GM19397 (cell line): ENCODE measurements around the gene MALL.
"Not testable (repeated sequence)": the region's sequence is repeated elsewhere in the genome, so short reads cannot be mapped to it uniquely, and the experiment has no call there.

Experiments used
- ATAC-seq: cut with Tn5 transposase; IDR thresholded peaks from one replicate; pipeline ENCODE4 v1.9.1; 2021; ENCODE audit warnings: mild to moderate bottlenecking, moderate library complexity; ENCODE audit not compliant: unreplicated experiment

The MALL gene

DNA sequence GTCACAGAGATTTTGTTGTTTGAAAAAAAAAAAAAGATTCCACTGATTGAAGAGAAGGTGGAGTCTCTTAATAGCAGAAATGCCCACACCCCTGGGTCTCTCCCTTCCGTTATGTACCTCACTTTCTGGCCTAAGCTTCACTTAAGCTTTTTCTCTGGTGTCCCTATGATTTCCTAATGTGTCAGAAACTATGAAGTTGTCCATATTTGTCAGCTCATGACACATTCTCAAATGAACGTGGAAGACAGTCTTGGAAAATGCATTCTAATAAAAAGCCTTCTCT, 5.4 kb upstream of the MALL start:
- no peak for ATAC-seq

DNA sequence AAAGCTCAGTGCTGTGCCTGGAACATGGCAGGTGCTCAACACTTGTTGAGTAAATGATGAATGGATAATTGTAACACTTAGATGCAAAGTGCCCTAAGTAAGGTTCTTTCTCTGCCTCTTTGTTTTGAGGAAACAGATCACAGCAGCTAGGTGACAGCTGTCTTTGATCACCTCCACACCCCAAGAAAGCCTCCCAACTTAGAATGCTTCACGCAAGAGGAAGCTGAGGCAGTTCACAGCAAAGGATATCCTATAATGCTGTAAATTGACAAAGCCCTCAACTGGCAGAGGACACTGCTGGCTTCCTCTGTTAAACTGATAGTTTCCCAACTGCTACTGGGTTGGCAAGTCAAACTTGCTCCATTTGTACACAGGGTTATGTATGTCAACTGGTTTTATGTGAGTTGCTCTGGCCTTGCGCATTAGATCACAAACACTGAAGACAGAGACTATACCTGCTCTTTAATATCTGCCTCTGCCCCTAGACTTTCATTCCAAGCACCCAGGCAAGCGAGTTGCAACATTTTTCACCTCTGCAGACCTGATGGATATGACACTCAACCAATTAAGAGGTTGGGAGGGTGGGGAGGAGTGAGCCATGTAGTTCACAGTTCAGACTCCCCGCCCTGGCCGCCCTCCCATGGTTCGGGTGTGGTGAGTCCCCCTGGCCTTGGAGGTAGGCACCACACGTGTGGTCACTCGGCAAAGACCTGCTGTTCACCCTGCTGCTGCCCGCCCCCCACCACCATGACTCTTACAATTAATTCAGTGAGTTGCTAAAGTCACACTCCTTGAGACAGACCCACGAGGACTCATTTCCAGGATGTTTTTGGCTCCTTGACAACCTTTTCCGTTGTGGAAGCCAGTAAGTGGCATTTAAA, 4.8 kb upstream of the MALL start:
- no peak for ATAC-seq

DNA sequence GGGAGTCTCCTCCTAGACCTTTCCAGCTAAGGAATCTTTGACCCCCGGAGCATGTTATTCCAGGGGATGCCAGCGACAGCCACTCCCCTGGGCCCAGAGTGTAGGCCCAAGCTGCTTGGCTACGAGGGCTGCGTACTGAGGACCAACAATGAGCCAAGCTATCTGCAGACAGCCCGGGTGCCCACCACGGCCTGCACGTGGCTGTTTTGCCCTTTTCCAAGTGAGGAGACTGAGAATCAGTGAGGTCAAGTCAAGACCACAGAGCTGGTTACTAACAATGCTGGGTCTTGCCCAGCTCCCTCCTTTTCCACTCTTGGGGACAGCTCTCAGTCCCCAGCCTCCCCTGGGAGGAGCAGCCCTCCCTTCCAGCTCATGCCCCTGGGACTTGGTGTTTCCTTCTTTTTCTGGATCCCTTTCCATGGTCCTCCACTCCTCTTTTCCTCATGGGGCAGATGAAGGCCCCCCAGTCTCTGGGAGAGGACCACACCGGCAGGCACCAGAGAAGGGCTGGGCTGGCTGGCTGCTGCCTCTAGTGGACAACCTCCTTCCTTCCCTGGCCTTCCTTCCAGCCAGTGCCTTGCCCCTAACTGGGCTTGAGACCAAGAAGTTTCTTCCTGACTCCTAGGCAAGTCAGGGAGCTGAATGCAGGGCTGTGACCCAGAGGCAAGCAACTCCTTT, 550 bp upstream of the MALL start:
- no peak for ATAC-seq

DNA sequence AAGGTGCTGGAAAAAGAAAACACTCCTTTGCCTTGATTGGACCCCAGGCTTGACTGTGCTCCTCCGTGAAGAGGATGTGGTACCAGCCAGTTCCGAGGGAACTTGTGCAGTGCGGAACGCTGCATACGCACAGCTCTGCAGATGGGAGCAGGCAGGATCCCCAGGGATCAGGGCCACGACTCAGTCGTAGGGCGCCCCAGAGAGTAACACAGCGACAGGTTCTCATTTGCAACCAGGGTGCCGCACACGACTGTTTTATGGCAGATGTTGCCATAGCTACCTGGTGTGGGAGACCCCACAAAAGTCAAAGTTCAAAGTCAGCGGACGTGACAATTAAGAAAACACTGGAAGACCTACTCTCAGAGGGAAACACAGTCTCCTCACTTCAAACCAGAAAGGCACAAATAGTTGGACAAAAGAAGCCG, 779 bp downstream of the MALL start:
- no peak for ATAC-seq

DNA sequence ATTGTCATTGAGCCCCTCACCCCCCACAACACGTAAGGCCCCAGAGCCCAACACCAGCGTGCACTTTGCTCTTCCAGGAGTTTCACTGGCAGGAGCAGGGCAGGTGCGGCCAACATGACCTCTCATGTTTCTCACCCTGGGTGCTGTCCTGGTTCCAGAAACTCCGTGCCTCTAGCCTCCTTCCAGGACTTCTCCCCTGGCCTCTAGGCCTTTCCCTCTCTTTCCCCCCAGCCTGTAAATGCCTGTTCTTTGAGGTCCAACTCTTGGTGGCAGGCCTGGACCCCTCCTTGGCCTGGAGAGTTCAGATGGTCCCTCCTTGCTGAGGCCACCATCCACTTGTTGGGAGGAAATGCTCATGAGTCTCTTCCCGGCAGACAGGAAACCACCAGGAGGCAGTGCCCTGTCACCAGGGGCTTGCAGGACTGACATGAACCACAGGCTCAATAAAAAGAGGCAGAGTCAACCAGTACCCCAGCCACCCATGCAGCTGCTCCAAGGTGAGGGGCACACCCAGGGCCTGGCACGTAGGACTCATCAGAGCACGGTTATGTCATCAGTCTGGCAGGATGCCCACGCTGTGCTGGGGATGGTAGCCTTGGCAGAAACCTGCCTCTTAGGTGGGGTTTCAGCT, 1.5 kb downstream of the MALL start:
- no peak for ATAC-seq

DNA sequence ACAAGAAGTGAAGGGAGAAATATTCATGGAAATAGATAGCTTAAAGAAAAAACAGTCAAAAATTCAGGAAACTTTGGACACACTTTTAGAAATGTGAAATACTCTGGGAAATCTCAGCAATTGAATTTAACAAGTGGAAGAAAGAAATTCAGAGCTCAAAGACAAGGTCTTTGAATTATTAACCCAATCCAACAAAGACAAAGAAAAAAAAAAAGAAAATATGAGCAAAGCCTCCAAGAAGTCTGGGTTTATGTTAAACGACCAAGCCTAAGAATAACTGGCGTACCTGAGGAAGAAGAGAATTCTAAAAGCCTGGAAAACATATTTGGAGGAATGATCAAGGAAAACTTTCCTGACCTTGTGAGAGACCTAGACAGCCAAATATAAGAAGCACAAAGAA, 7.3 kb downstream of the MALL start:
- ATAC-seq: not testable (repeated sequence)

DNA sequence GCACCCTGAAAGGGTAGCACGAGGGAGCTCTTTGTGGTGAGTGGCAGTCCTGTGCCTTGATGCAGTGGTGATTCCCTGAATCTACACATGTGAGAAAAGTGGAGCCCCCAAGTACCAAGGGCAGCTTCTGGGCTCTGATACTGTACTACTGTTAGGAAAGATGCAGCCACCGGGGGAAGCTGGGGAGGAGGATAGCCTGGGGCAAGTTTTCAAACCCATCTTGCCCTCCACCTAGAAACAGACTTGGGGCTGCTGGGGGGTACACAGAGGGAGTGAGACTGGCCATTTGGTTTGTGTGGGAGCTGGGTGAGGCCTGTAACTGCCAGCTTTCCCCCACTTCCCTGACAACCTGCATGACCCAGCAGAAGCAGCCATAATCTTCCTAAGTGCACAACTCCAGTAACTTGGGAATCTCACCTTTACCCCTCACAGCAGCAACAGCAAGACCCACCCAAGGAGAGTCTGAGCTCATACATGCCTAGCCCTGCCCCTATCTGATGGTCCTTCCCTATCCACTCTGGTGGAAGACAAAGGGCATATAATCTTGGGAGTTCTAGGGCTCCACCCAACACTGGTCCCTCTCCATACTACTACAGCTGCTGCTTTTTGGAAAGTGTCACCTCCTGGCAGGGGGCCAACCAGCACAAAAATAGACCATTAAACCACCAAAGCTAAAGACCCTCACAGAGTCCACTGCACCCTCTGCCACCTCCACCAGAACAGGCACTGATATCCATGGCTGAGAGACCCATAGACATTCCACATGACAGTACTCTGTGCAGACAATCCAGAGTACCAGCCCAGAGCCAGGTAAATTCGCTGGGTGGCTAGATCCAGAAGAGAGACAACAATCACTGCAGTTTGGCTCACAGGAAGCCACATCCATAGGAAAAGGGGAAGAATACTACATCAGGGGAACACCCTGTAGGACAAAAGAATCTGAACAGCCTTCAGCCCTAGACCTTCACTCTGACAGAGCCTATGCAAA, 8.2 kb downstream of the MALL start:
- ATAC-seq: no peak

DNA sequence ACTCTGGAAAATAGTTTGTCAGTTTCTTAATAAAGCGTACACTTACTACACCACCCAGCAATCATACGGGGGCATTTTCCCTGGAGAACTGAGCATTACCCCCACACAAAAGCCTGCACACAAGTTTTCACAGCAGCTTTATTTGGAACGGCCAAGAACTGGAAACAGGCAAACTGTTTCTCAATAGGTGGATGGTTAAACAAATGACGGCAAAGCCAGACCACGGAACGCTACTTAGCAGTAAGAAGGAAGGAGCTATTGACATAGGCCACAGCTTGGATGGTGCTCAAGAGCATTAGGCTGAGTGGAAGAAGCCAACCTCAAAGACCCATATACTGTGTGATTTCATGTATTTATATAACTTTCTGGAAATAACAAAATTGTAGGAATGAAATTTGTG, 9.0 kb downstream of the MALL start:
- no peak for ATAC-seq

DNA sequence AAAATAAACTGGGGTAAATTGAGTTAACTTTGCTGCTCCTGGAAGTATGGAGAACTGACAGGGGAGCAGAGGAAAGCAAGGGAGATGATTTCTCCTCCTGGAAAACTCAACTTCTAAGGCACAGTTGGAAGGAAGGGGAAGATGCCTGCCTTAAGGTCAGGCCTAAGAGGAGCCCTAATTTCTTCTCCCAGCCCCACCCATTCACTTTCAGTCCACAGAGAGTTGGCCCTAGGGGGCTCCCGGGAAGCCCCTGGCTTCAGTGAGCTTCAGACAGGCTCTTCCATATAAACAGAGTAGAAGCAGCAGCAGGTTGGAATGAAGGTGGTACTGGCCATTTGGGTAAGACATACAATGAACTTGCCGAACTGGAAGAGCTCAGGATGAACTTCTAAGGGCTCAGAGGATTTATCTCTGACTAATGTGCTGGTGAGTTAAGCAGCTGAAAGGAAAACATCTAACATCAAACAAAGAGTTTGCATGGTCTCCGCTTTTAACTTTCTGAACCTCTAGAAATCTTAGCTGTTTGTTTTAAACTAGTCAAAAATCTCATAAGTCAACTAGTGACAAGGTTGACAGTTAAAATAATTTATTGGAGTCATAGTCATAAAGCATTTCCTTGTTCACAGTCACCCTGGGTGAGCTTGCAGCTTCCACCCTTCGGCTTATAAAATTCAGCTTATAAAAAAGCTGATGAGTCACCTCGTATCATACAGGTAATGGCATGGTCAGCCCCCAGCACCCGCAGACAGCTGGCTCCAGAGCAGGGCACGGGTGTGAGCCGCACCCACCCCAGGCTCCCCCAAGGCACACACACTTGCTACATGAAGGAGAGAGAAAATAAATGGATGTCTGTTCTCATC, 9.8 kb downstream of the MALL start:
- no peak for ATAC-seq

DNA sequence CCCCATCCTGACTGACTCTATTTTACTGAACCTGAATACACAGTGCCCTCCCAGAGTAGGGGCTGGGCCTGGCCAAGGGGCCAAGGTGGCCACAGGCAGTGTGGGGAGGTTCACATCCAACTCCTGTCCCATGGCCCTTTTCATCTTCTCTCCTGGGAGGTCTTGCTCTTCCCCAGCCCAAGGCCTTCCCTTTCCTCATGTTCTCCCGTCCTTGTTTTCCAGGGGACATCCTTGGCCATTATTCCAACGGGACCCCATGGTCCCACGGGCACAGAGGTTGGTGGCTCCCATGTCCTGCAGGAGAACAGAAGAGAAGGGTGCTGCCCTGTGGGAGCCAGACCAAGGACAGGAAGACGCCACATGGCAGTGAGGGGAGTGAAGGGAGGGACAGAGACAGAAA, 10.4 kb downstream of the MALL start:
- ATAC-seq: no peak

DNA sequence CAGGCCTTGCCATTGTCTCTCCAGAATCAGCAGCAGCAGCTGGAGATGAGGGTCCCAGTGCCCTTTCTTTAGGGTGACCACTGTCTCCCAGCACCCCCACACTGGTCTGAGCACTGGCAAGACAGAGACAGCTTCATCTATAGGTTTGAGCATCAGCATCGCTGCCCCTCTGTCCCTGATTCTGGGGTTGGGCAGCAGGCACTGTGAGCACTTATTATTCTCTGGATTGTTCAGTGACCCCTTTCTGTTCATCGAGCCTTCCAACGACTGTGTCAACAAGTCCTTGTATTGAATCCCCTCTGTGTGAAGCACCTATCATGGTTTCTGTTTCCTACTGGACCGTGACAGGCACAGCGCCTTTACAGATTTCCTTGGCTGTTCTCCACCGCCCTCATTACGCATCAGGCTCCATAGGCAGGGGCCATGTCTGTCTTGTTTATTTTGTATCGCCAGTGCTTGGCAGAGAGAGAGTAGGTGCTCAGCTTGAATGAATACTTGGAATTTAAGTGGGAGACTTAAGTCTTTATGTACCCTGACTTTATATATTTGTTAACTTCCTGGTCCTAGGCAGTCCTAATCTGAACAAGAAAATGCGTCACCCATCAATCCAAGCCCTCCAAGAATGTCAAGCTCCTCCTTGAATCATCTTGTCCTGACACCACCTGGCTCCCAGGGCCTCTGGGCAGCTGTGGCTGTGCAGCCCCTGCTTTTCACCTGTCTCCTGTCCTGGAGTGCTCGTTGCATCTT, 11.4 kb downstream of the MALL start:
- no peak for ATAC-seq

DNA sequence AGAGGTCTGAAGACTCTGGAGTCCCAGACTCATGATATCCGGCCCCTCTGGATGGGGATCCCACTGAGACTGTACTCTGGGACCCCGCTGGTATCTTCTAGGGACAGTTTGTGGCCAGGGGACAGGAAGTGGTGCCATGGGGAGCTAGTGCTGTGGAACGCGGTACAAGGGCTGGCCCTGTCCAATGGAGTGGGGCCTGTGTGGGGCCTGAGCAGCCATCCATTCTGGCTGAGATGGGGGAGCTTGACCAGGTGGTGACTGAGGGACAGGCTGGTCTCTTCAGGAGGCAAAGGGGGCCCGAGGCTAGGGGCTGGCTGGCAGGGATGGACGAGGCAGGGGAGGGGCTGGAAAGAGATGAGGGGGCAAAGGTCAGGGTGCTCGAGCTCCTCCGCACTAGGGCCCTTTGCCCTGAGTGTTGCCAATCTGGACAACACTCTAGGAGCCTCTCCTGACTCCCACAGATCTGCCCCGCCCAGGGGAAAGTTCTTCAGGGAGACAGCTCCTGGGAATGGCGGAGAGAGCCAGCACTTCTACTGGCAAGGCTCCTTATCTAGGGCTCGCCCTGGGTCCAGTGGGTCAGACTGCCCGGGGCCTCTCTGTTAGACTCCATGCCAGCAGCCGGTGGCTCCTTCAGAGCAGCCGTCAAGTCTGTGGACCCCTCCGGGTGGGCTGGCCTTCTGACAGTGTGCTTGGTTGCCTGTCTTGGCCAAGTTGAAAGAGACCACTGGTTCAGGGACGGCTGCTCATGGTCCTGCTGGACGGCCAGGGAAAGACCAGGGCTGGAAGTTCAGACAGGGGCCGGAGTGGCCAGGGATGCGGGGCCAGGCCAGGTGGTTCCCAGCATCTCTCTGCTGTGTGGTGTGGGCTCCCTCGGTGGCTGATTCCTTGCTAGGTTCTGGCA, 12.3 kb downstream of the MALL start:
- no peak for ATAC-seq

DNA sequence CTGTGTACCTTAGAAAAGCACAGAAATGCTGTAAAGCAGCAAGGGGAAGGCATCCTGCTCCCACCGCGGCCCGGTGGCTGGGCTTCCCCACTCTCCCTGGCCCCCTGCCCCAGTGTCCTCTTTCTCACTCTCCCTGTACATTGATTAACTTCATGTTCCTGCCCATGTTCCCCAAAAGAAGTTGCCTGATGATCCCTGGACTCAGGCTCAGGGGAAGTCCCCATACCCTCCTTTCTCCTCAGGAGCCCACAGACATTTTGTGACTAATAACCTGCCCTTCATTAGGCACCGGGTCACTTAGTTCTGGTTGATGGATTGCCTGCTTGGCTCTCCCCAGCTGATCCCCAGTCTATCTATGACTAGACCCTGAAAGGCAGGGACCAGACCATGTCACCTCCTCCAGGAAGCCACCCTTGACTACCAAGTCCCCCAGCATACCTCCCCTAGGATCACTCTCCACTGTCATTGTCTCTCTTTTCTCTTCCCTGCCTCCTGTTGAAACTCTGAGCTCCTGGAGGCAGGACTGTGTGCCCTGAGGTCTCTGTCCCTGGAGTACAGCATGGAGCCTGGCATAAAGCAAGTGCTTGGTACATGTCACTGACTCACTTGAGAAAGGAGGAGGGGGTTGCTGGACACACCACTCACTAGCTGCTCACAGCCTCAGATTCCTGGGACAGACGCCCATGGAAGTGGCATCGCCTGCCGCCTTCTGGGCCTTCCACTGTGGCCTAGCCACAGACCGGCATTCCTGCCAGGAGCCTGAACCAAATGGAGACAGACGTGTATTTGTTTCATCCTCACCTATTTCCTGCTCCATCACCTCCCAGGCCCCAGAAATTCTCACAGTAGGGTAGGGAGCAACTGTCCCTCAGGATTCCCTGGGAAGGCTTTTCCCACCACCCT, 13.5 kb downstream of the MALL start:
- ATAC-seq: no peak

DNA sequence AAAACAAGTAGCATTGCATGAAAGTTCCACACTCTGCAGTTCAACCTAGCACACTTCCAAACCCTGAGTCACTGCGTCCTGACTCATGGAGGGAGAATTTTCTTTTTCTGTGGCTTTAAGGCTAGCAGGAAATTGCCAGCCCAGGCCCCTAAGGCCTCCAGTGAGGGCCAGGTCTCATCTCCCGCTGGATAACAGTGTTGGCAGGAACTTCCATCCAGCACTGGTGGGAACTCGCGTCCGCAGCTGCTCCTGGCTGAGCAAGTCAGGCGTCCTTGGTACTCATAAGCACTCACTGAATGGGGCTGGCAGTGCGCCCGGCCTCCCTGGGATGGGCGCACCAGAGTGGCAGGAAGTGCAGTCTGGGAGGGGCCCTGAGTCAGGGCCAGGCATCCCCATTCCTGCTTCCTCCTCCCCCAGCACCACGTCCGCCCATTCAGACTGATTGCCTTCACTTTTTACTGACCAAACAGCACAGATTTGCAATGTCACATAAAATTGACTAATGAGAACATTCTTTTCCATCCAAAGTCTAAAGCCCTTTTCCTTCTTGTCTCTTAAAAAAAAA, 14.3 kb downstream of the MALL start:
- no peak for ATAC-seq

DNA sequence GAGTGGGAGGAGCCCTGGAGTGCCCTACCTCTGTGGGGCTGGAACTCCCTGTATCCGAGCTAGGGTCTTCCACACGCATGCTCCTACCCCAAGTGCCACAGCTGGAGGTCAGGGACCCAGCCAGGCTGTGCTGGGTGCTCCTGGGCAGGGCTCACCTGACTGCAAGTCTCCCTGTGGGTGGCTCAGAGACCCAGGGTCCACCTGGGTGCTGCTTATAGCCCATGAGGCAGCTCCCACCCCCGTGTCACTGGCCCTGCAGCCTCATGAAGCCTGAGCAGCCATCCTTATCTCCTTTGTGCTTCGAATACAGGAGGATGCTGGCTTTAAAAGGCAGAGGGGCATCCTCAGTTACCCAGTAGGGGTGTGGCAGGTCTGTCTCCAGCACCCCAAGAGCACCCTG, 14.7 kb downstream of the MALL start:
- not testable (repeated sequence) for ATAC-seq

DNA sequence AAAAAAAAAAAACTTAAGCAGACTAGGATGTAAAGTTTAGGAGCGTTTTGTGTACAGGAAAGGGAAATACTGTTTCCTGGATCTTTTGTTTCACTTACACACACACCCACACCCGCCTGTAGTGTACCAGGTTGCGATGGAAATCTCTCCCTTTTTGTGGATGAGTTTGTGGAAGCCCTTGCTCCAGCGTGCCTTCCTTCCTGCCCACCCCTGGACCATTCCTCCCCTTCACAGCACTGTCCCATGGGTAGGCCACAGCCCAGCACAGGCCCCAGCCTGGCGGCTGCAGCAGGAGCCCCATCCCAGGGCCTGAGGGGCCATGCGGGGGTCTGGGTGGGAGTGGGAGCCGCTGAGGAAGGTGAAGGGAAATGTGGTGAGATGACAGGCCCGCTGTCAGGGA, 15.1 kb downstream of the MALL start:
- ATAC-seq: no peak
